HG02870 (cell line): ENCODE data around the gene KCNMA1.

Source experiments
- ATAC-seq: cut with Tn5 transposase; IDR thresholded peaks from one replicate; pipeline ENCODE4 v1.9.1; 2021; ENCODE audit warnings: mild to moderate bottlenecking, moderate library complexity; ENCODE audit not compliant: unreplicated experiment

Gene KCNMA1

DNA sequence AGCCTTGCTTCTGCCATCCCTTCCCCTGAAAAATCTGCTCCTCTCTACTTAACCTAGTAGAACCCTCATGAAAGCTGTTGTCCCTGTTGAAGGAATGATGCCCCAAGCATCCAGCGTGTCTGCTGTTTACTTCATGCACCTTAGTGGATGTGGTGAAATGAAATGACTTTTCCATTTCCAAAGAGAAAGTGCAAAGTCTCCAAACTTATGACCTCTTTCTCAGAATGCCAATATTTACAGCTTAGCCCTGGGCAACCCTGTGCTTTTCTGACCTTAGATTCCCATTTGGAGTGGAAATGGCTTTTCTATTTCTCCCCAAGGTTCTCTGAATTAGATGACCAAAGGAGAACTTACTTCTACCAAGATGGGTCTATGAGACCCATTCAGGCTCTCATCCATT is 256.9 kb downstream of the KCNMA1 start:
- no peak for ATAC-seq

DNA sequence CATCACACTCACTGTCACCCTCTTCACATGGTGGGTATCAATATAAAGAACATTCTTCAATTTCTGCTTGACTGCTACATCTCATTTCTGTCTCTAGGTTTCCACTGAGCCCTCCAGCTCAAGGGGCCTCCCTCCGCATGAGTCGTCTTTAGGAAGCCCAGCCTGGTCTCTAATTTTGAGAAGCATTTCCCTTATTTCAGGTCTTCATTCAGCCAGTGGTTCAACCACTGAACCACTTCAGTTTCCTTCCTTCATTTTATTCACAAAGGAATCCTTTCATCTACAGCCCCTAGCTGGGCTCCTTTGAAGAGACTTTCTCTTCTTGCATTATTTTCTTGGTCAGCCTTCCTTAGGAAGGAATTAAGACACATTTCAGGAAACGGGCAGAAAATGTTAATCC is 257.4 kb downstream of the KCNMA1 start:
- ATAC-seq = no peak

DNA sequence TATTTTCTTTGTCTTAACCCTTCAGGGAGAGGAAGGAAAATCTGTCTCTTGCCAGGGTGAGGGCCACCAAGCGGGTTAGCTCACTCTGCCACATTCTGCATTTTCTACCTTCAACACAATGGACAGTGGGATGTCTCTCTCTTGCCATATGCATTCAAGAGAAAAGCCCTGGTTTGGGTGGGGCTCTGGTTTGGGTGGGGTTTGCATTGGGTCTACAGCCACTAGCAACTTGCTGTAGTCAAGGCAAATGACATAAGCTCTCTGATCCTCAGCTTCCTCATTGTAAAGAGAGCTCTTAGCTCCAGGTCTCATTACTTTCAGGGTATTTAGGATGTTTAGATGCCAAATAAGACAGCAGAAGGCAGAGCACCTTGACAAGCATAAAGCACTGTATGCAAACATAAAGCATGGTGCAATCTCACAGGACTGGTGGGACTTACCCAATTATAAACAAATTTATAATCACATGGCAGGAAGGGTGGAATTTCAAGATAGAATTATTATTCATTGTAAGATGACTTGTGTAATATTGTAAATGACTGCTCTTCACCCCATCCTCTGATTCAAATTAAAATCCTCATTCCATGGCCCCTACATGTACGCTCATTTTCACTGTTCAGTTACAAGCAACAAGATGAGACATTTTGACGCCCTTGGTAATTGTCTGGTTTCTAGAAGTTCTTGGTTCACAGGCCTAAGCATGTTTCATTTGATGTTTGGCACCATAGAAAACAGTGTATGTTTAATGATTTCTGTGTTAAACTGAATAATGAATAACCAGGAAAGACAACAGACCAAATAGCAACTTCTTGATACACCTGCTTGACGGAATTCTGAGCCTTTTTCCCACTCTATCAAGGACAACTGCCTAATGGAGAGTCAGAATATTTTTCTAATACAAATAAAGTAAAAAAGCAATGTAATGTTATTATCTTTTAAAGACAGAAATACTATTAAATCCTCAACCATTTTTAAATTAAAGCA is 258.9 kb downstream of the KCNMA1 start:
- no peak for ATAC-seq

DNA sequence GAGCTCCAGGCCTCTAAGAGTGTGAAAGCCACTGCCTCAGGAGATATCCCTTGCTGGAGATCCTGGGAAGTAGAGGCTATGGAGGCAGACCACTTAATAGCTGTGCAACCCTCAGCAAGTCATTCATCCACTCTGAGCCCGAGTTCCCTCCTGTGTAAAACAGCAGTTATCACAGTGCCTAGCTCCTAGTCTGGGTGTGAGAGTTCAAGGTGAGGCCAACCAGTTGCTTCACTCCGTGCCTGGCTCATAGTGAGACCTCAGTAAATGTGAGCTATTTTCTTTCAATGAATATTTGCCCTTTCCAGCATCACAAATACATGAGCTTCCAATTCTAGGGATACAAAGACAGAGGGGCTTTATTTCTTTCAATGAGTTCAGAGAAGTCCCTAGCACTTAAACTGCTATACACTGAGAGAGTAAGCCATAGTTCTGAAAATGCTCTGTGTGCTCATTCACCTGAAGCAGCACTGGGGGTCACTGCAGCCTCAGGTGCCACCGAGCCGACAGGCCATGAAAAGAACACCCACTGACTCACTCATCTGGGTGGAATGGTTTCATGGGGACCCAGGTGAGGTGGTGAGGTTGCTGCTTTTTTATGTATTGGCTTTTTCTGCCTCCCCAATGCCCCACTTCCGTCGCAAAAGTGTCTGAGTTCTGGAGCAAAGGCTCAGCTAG is 259.8 kb downstream of the KCNMA1 start:
- ATAC-seq = no peak

DNA sequence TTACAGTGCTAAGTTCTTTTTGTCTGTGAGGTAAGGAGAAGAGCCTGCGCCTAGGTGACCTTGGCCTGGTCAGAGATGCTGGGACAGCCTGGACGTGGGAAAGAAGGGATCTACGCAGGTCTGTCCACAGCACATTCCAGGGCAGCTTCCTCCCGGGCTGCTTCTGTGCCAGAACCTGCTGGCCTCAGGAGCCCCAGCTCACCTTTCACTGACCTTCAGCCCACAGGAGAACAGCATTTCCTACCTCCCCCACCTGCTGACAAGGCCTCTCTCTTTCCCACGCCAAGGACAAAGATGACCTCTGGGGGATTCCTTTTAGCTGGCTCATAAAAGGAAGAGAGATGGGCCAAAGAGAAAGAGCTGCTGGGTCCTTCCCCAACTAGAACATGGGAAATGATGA is 260.6 kb downstream of the KCNMA1 start:
- ATAC-seq = no peak

DNA sequence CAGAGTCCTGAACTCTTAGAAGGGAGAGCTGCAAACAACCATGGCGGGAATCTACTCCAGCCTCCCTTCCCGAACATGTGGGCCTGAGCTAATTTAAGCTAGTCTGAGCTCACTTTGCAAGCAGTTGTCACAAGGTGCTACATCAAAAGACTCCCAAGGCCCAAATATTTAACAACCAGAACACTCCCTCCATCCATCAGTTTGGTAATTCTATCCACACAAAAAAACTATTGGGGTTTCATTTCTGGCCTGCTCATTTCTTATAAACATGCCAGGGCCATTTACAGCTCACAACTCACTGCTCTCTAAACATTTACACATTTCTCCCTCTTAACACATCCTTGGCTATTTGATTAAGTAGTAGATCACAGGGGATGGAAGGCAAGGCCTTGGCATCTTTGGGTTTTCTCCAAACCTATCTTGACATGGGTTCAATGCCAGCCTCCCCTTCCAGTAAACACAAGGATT is 263.4 kb downstream of the KCNMA1 start:
- ATAC-seq = no peak

DNA sequence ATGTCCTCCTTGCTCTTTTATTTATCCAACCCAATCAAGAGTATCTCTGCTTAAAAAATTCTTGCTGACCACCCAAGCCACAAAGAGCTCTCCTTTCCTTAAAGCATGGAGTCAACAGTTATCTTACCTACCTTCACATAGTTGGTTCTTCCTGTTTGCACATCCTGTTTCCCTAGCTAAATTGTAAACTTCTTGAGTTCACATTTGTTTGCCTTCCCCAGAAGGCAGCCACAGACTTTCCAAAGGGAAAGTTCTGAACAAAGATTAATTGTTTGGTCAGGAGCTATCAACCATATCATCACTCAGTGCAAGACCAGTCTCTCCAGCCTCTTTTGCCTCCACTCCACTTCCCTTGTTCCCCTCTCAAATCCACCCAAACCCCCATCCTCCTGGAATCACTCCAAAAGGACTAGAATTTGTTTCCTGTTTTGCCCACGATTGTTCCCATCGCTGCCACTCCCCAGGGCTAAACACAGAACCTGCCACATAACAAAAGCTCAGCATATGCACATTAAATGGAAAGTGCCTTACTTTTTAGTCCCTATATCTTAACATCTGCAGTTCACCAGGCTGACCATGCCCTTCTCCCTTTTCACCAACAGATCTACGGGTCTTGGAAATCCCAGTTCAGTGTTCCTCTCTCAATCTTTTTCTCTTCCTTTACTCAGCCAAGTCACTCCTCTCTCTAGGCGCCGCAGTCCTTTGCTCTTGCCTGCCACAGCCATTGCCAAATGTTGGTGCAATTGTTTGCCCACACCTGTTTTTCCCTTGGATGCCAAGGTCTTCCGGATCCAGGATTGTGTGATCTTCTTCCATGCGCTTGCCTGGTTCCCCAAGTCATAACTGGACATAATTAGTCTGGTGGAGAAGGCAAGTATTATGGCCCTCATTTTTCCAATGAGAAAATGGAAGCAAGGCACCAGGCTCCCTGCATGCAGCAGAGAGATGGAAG is 265.5 kb downstream of the KCNMA1 start:
- ATAC-seq = no peak

DNA sequence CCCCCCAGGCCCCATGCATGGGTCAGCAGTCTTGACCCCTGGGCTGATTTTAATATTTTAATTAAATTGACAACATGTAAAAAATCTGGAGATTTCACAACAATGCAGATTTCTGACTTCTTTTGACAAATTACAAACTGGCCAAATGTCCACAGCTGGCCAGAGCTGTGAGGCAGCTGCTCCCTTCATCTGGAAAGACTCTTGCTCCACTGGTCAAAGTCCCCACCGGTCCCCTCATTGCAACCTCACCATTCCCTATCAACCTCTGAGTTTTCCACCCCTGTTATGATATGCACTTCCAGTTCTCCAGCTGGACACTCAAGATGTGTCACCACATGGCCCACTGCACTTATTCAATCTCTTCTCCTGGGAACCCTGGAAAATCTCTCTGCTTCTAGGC is 266.2 kb downstream of the KCNMA1 start:
- ATAC-seq = no peak

DNA sequence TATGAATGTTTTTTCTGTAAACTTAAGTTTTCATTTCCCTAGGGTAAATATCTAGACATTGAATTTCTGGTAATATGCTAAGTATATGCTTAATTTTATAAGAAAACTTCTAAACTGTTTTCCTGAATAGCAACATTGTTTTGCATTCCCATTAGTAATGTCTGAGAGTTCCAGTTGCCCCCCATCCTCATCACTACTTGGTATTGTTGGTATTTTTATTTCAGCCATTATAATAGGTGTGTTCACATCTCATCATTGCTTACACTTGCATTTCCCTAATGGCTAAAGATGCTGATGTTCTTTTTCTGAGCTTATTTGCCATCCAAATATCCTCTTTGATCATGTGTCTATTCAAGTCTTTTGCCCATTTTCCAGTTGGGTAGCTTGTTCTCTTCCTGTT is 269.6 kb downstream of the KCNMA1 start:
- no peak for ATAC-seq

DNA sequence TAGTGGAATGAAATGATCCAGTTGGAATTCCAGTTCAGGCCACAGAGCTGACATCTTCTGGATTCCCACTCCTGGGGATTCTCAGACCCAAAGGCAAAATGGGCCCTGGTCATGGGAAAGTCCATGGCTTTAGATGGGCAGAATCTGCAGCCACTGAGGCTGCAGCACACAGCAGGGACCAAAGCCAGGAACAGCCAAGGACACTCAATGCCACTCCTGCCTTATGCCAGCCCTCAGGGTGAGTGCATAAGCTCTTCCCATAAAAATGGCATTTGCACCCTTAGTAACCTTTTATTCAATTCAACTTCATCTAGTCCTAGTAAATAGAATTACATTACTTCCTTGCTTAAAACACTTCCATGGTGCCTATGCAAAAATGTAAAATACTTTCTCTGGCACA is 274.4 kb downstream of the KCNMA1 start:
- ATAC-seq = no peak

DNA sequence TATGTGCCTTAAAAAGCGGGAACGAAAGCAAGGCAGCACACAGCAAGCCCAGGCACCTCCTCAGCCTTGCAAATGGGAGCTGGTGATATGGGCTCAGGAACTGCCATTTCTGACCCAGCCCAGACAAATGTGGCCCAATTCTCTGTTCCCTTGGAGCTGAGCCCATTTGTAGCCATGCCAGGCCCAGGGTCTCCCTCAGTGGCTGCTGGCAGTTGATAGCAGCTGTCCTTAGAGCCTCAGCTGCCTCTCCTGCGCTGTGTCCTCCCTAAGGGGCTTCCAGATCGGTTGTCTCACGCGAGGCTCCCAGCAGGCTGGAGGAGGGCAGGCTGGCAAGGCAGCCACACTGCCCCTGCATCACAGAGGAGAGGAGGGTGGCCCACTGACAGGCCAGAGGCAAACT is 275.8 kb downstream of the KCNMA1 start:
- ATAC-seq = no peak

DNA sequence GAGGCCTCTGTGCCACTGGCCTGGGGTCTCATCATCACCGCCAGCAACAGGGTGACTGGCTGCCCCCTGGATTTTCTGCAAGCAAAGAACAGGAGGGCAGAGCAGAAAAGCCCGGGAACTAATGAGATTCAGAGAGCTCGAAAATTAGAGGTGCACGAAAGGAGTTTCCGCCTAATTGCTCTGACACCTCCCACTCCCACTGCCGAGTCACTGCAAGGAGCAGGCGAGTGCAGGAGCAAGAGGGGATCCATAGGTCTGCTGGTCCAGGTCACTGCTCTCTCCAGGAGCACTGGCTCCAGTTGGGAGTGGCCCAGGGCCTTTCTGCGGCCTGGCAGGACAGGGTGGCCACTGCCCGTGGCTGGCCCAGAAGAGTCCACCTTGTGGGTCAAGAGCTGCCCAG is 276.2 kb downstream of the KCNMA1 start:
- no peak for ATAC-seq

DNA sequence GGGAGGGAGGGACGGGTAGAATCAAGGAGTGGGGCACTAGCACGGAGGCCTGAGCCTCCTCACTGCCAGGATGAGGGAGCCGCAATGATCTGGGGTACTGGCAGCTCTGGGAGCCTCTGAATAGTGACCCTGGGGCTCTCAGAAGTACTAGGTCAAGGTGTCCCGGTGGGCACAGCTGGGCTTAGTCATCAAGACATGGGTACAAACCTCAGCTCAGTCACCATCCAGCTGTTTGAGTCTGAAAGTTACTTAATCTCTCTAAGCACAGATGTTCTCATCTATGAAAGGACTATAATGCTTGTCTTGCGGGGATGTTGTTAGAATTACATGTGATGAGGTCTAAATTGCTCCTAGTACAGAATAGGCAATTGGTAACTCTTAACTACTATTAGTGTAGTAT is 276.8 kb downstream of the KCNMA1 start:
- no peak for ATAC-seq

DNA sequence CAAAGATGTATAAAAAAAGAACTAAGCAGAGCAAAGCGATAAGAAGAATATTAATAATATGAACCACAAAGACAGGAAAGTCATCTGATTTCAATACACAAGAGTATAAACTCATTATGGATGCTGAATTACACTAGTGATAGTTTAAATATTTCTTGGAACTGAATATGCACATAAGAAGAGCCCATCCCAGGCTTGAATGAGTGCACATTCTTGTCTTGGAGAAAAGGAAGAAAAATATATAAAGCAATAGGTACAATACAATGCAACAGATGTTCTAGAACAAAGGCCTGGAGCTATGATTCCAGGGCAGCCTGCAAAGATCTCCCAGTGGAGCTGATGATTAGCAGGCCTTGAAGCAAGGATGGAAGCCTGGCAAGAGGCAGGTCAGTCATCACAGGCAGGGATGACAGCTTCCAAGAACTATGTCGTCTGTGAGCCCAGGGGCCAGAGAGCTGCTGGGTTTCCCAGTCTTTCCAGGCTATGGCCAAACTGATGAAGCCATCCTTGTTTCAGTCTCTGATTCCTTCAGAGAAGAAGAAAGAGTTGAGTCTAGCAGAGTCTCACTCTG is 277.6 kb downstream of the KCNMA1 start:
- ATAC-seq = no peak

DNA sequence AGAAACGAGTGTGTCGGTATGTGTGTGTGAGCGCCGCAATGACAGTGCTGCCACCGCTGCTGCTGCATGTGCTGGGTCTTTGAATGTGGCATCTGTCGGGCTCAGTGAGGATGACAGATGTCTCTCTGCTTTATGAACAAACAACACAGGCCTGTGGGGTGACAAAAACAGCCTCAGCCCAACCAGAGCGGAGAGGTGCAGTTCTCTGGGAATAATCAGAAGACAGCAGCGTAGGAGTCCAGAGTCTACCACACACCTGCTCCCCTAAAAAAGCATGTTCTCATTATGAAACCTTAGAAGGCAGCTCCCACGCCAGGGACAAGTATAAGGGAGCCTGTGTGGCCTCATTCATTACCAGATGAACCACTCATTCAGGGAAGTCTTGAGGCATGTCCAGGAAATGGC is 278.3 kb downstream of the KCNMA1 start:
- ATAC-seq = no peak

DNA sequence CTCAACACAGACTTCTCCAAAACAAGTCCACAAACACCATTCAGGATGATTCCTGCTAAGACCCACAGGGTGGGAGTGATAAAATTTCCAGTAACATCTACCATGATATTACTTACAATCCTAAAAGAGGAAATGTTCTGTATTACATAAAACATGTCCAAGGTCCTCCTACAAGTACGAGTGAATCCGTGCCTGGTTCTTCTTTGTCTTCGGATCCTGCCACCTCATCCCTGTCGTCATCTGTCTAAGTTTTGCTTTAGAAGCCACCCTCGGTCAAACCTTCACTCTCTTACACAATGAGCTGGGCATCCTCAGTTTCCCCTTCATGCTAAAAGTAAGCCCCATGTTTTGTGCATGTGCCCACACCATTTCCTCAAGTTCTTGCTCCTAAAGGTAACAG is 279.0 kb downstream of the KCNMA1 start:
- no peak for ATAC-seq

DNA sequence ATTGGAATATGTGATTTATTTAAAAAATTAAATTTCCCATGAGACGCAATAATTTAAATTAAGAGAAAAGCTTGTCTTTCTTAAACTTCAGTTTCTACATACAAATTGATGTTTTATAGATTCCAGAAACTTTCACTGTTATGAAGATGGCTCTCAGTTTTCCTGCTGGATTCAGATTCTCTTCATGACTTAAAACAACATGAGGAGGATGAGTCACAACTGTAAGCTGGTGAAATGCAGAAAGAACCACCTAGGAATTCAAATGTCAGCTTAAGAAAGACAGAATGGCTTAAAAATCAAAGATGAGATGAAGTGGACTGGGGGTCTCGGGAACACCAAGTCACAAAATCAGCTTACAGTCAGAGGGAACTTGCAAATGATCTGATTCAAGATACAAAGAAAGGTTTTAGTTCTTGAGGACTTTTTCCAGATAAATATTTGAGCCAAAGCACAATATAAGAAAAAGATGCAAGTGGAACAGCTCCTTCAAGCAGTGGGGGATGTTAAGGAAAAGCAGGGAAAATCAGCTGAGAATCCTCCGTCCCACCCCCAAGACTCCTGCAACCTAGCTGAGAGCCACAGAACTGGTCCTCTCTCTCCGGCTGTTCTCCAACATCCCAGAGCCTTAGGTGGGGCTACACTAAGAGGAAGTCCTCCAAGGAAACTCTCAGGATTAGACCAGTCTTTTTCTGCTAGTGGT is 279.8 kb downstream of the KCNMA1 start:
- no peak for ATAC-seq

DNA sequence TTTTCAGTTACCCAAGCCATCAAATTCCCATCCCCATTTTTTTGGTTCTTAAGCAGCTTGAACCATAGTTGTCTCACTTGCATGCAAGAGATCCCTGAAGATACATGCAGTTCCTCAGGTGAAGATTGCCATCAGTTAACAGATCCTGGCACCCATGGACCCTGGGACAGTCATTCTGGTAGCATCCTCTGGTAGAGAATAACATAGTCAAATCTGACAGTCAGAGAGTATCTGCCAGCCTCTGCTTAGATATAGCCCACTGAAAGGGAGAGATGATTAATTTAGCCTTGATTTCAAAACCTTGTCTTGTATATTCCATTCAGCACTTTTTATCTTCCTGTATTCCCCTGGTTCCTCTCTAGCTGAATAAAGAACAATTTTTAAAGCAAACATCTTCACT is 280.4 kb downstream of the KCNMA1 start:
- no peak for ATAC-seq

DNA sequence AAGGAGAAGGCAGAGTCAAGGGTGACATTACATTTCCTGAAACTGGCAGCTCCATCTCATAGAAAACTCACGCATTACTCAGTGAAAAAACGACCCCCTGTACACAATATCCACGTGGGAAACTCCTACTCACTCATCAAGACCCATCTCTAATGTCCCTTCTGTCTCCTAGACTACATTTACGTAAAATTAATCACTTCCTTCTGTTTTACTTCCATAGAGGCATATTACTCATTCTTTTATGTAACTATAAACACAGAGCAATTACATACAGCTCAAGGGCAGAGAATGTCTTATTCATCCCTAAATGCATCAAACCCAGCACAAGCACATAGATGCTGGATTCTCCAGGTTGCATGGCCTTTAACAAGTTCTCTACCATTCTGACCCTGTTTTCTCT is 281.8 kb downstream of the KCNMA1 start:
- ATAC-seq = no peak

DNA sequence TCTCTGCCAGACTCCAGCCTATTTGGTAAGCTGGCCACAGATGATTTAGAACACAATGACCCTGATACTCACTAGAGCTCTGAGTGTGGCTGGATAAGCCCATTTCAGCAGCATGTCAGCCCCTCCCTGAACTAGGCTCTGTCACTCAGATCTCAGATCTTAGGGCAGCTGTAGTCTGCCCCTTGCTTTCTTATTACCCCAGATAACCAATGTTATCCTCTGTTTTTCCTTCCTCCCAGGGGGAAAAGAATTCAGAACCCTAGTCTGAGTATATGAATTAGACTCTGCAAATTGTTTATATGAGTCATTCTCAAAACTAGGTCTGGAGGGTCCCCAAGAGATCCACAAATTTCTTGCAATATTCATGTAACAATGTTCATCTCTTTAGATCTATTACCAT is 286.2 kb downstream of the KCNMA1 start:
- no peak for ATAC-seq
